ENCODE results near the gene SPIRE2. TPM values are rescaled to one million over a fixed set of nuclear protein-coding genes. Genes with fewer than 3 reads are reported as not detected.

Gene SPIRE2
- polyA plus RNA-seq, 1 donor from 2014 or later, result 45.0 TPM

- H3K79me2 ChIP-seq (replicated peaks; ENCODE audit: insufficient read depth, low read length), result no peaks in the 10 kb centered on the region
- no peak overlapping the region for H3K4me2 ChIP-seq (ENCODE audit: low read length)
- no peak overlapping the region for H2AFZ ChIP-seq (ENCODE audit: low read depth, low read length)
- no peak overlapping the region for H3K9ac ChIP-seq (ENCODE audit: low read length)
- H3K9me3 ChIP-seq (ENCODE audit: low read length), result no peaks in the 10 kb centered on the region
- H3K9me2 ChIP-seq (ENCODE audit: insufficient read depth, low read length), result no peaks in the 10 kb centered on the region
- no peaks in the 10 kb centered on the region for H3F3A ChIP-seq (ENCODE audit: insufficient read depth, low read length, poor library complexity, severe bottlenecking)
- no peaks in the 10 kb centered on the region for H3K36me3 ChIP-seq (ENCODE audit: insufficient read depth, low read length)
- no peaks in the 10 kb centered on the region for H4K20me1 ChIP-seq (ENCODE audit: insufficient read depth)
- H3K27ac ChIP-seq (ENCODE audit: low read length), result no peak overlapping the region
- no peaks in the 10 kb centered on the region for H3K27me3 ChIP-seq (ENCODE audit: insufficient read depth, low read depth, low read length)
- H3K4me3 ChIP-seq (ENCODE audit: low read length), result no peak overlapping the region
- TF ChIP-seq EP300 (conservative IDR thresholded peaks at IDR 0.05; ENCODE audit: poor library complexity, severe bottlenecking) (no peak), MXI1 (conservative IDR thresholded peaks at IDR 0.05; ENCODE audit: poor library complexity, severe bottlenecking) (no peak), SMC3 (conservative IDR thresholded peaks at IDR 0.05; ENCODE audit: poor library complexity) (no peak), RAD21 (conservative IDR thresholded peaks at IDR 0.05) (no peak), REST (IDR thresholded peaks at IDR 0.05; ENCODE audit: borderline replicate concordance) (no peak), POLR2AphosphoS5 (IDR thresholded peaks at IDR 0.05) (no peak), CTCF (IDR thresholded peaks at IDR 0.05; ENCODE audit: poor library complexity, severe bottlenecking) (no peak), EZH2 (IDR thresholded peaks at IDR 0.05; ENCODE audit: borderline replicate concordance, insufficient read depth, low read length, poor library complexity, severe bottlenecking) (no peak), TAF1 (IDR thresholded peaks at IDR 0.05; ENCODE audit: low read depth) (no peak)
Measured at GRCh38 chr16:89848974-89849373, 20.7 kb downstream of the SPIRE2 start.

- TF ChIP-seq EZH2 (IDR thresholded peaks at IDR 0.05; ENCODE audit: borderline replicate concordance, insufficient read depth, low read length, poor library complexity, severe bottlenecking) (no peak), POLR2AphosphoS5 (IDR thresholded peaks at IDR 0.05) (no peak), RAD21 (conservative IDR thresholded peaks at IDR 0.05) (no peak), REST (IDR thresholded peaks at IDR 0.05; ENCODE audit: borderline replicate concordance) (no peak), SMC3 (conservative IDR thresholded peaks at IDR 0.05; ENCODE audit: poor library complexity) (no peak), CTCF (IDR thresholded peaks at IDR 0.05; ENCODE audit: poor library complexity, severe bottlenecking) (no peak), TAF1 (IDR thresholded peaks at IDR 0.05; ENCODE audit: low read depth) (no peak), EP300 (conservative IDR thresholded peaks at IDR 0.05; ENCODE audit: poor library complexity, severe bottlenecking) (no peak), MXI1 (conservative IDR thresholded peaks at IDR 0.05; ENCODE audit: poor library complexity, severe bottlenecking) (no peak)
- Histone ChIP-seq H3K79me2 (replicated peaks; ENCODE audit: insufficient read depth, low read length) (no peaks in the 10 kb centered on the region), H4K20me1 (ENCODE audit: insufficient read depth) (no peaks in the 10 kb centered on the region), H3K9ac (ENCODE audit: low read length) (no peak overlapping the region), H3K4me2 (ENCODE audit: low read length) (no peak overlapping the region), H3K27ac (ENCODE audit: low read length) (no peak overlapping the region), H3K9me3 (ENCODE audit: low read length) (no peaks in the 10 kb centered on the region), H2AFZ (ENCODE audit: low read depth, low read length) (no peak overlapping the region), H3K36me3 (ENCODE audit: insufficient read depth, low read length) (no peaks in the 10 kb centered on the region), H3K27me3 (ENCODE audit: insufficient read depth, low read depth, low read length) (no peaks in the 10 kb centered on the region), H3K9me2 (ENCODE audit: insufficient read depth, low read length) (no peaks in the 10 kb centered on the region), H3F3A (ENCODE audit: insufficient read depth, low read length, poor library complexity, severe bottlenecking) (no peaks in the 10 kb centered on the region), H3K4me3 (ENCODE audit: low read length) (no peak overlapping the region)
Measured at GRCh38 chr16:89853306-89853993, 25.2 kb downstream of the SPIRE2 start.
